HG03460 (cell line): ENCODE results near the gene IQCH.

Source experiments
- ATAC-seq: cut with Tn5 transposase; IDR thresholded peaks from one replicate; pipeline ENCODE4 v1.9.1; 2021; ENCODE audit not compliant: unreplicated experiment

IQCH gene

DNA sequence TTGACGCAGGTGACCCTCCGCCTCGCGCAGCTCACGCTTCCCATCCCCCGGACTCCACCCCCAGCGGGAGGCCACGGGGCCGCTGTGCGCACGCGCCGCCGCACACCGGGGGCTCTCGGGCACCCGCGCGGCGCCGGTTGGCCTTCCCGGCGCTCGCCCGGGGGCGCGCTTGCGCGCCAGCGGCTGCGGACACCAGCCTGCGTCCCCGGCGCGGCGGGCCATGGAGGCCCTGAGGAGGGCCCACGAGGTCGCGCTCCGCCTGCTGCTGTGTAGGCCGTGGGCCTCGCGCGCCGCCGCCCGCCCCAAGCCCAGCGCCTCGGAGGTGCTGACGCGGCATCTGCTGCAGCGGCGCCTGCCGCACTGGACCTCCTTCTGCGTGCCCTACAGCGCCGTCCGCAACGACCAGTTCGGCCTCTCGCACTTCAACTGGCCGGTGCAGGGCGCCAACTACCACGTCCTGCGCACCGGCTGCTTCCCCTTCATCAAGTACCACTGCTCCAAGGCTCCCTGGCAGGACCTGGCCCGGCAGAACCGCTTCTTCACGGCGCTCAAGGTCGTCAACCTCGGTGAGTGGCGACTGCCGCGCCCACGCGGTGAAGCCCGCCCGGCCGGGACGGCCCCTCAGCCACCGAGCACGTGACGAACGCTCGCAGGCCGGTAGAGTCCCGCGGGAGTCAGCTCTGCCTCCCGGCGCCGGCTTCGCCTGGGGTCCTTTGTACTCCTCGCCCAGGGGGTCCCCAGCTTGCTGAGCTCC is 266.6 kb downstream of the IQCH start, which contains the start of gene C15orf61:
TSS of gene C15orf61 (plus strand) at position 103 of the 754 bp plus-strand sequence. CDS start at position 221, 118 bp downstream.
- peak; percentile 71 for ATAC-seq

- no peak for ATAC-seq
Measured at GRCh38 chr15:67521783-67522568, 267.4 kb downstream of the IQCH start.

DNA sequence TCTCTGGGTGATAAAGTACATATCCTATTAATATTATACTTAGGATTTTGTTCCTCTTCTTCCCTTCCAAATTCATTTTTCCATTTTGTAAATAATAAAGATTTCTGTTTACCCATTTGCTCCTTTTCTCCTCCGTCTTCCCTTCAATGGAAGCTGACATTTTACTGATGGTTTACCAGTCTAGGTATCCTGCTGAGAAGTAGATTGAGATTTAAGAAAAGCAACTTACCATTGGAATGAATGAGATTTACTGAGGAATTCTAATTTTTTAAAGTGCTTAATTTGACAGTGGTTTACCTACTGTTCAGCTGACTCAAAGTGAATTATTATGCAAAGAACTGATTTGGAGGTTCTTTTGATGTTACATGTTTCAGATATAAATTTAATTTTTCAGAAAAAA is 268.7 kb downstream of the IQCH start:
- ATAC-seq = no peak

- ATAC-seq = no peak
Measured at GRCh38 chr15:67524235-67524634, 269.6 kb downstream of the IQCH start.

- no peak for ATAC-seq
Measured at GRCh38 chr15:67528513-67528912, 273.9 kb downstream of the IQCH start.

GRCh38 chr15:67531379-67531914 is 276.9 kb downstream of the IQCH start:
- ATAC-seq = no peak

DNA sequence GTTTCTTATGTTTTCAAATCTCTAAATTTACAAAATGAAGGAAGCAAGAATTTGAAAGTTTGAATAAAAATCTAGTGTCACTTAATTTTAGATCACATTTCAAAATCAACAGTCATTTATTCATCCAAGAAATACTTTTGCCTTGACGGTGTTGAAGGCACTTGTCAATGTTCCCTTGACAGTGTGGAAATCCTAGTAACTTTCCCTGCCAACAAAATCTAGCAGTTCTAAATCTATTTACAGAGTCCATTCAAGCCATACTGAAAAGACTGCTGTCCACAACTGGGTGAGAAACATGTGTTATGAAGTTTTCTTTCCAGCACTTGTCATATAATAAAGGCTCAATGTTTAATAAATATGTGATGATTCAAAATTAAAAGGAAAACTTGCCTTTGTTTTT is 279.3 kb downstream of the IQCH start:
- ATAC-seq = no peak

DNA sequence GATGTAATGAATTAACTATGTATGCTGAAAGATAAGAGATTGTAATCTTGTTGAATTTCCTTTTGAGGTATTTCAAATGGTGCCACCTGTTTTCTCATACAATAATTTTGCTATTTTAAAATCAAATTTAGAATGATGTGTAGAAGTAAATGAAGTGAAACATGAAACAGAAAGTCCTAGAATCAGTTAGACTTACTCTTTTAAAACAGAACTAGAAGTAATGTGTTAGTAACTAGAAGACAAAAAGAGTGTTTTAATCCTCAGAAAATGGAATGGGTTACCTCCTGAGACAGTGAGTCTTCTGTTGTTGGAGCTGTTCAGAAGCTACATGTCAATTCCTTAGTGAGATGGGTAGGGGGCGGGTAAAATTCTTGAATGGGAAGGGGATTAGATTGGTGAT is 279.8 kb downstream of the IQCH start:
- no peak for ATAC-seq

- ATAC-seq = no peak
Measured at GRCh38 chr15:67537771-67538170, 283.2 kb downstream of the IQCH start.

- peak; percentile 44 for ATAC-seq
Measured at GRCh38 chr15:67542420-67543347, 288.1 kb downstream of the IQCH start, which contains the start of gene MAP2K5. TSS of gene MAP2K5 (plus strand) at chr15:67542703. CDS start at chr15:67543336, 633 bp downstream.

GRCh38 chr15:67543348-67543718 is 288.7 kb downstream of the IQCH start:
- ATAC-seq = no peak

DNA sequence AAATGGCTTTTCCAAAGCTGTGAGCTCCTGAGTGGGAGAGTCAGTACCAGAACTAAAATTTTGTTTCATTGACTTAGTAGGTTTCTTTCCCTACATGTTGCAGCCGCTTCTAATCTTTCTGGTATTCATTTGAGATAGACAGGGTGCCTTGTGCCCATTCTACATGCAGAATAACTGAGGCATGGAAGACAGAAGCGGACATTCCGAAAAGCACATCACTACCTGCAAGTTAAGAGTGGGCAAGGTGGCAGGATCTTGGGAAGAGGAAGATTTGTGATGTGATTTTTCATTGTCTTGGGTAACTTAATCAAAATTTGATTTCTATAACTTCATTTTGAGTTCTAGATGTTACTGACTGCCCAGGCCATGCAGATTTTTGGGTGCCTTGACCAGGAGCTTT is 289.9 kb downstream of the IQCH start:
- no peak for ATAC-seq

DNA sequence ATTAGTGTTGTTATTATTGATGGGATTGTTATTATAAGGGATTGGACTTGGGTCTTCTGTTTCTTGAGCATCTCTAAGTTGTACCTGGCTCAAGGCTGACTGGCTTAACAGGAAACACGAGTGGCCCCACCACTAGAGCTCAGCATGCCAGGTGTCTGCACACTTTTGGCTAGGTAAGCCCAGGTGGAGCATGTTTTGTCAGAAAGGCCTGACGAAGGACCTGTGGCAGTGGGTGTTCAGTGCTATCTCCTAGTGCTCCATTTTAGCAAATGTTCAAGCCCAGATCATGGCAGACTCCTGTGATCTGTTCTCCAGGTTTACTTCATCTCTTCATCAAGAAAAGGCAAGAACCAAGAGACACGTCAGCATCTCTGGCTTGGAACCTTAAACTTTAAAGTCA is 291.3 kb downstream of the IQCH start:
- ATAC-seq = no peak

DNA sequence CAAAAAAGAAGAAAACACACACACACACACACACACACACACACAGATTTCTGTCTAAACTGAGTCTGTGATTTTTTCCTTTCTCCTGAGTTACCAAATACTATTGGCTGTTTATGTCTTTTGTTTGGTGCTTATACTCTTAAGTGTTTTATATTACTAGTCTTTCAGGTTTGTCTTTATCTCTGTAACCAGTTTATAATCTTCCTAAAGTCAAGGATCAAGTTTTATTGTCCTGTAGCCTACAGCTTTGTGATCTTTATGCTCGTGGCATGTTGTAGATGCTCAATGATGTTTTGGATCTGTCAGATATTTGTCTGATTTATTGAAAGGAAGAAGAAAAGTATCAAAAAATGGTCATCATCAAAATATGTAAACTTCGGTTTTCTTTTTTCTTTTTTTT is 292.5 kb downstream of the IQCH start:
- no peak for ATAC-seq

- no peak for ATAC-seq
Measured at GRCh38 chr15:67547836-67548235, 293.2 kb downstream of the IQCH start.

- no peak for ATAC-seq
Measured at GRCh38 chr15:67548236-67548852, 293.8 kb downstream of the IQCH start.

DNA sequence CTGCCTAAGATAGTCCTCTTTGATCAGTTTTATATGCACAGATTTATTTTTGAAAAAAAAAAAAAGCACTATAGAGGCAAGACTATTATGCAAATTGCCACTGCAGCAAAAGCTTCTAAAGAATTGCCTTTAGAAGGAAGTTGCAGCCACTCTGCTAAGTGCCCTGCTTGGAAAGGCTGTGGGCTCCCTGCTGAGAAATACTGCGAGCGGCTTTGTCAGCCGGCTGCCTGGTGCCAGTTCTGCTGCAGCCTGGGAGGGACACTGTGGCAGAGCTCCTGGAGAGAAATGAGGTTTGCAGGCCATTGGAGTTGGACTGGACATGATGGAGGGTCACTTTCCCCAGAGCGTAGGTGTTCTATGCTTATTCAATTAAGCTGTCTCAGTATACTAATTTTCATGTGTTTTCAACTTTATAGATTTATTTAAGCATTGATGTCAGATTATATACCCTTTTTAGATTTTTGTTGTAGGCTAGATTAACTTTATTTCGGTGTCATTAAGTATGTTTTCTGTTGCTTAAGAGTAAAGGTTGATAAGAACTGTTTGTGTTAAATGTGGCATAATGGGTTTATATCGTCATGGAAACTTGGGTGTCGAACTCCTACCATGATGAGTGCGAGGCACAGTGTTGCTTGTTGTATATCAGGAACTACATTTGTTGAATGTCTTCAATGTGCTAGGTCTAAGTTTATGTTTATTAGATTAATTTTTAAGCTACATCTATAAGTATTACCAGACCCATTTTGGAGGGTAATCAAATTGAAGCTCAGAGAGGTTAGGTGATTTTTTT is 294.5 kb downstream of the IQCH start:
- ATAC-seq = no peak

GRCh38 chr15:67549736-67550135 is 295.1 kb downstream of the IQCH start:
- ATAC-seq = no peak

GRCh38 chr15:67550522-67550921 is 295.9 kb downstream of the IQCH start:
- ATAC-seq = no peak
